Measurements from ENCODE around the gene DNAJC30. TPM values are rescaled to one million over a fixed set of nuclear protein-coding genes. Genes with fewer than 3 reads are reported as not detected.

Gene DNAJC30
- total and polyA plus RNA-seq, 2 of the 8 experiments (the other 6 are each of a cell fraction or from before 2014, with no cell fraction given): 6.1 to 6.3 TPM

DNA sequence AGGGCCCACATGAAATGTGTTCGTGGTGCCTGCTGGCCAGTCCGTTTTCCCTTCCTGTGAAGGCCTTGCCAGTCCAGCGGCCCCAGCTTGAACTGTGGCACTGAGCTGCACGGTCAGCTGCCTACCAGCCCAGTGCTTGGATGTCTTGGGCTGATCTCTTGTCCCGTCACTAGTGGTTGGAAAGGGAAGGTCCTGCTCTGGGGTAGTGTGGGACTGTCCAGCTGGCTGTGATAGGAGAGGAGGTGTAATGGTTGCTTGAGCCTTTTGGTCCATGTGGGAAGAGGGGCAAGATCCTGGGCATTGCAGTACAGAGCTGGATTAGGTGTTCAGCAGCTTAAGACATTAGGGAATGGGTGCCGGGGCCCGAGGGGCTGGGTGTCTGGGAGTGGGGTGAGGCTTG is 15.2 kb upstream of the DNAJC30 start (continued):
- TF ChIP-seq POLR2AphosphoS5 (IDR thresholded peaks at IDR 0.05; ENCODE audit: low read depth, low read length): no peak
- TF ChIP-seq, protein P1, sequence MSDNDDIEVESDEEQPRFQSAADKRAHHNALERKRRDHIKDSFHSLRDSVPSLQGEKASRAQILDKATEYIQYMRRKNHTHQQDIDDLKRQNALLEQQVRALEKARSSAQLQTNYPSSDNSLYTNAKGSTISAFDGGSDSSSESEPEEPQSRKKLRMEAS (IDR thresholded peaks at IDR 0.05): no peak
